Measurements from ENCODE around the gene FNIP1.

Gene FNIP1

GRCh38 chr5:131661933-131662332 is 134.9 kb downstream of the FNIP1 start:
- in situ Hi-C loops (cut with HindIII; ENCODE audit: low pct_ligation_motif_present, low pct_unique_long_range_greater_than_20kb, low sequenced_read_pairs) = no loop called here
- DNase-seq = no peak

DNA sequence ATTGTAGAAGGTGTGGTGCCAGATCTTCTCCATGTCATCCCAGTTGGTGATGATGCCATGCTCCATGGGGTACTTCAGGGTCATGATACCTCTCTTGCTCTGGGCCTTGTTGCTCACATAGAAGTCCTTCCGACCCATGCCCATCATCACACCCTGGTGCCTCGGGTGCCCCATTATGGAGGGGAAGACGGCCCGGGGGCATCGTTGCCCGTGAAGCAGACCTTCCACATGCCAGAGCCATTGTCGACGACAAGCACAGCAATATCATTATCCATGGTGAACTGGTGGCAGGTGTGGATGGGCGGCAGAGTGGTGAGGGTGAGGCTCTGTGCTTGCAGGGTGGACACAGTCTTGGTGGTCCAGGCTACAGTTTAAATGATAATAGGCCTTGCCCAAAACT is 137.0 kb downstream of the FNIP1 start:
- DNase-seq = no peak
- in situ Hi-C loops (cut with HindIII; ENCODE audit: low pct_ligation_motif_present, low pct_unique_long_range_greater_than_20kb, low sequenced_read_pairs) = no loop called here

DNA sequence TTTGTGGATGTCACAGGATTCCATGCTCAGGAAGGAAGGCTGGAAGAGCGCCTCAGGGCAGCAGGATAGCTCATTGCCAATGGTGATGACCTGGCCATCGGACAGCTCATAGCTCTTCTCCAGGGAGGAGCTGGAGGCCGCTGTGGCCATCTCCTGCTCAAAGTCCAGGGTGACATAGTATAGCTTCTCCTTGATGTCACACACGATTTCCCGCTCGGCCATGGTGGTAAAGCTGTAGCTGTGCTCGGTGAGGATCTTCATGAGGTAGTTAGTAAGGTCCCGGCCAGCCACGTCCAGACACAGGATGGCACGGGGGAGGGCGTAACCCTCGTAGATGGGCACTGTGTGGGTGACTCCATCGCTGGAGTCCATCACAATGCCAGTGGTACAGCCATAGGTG is 137.5 kb downstream of the FNIP1 start:
- in situ Hi-C loops (cut with HindIII; ENCODE audit: low pct_ligation_motif_present, low pct_unique_long_range_greater_than_20kb, low sequenced_read_pairs) = no loop called here
- DNase-seq = no peak

- in situ Hi-C loops (cut with HindIII; ENCODE audit: low pct_ligation_motif_present, low pct_unique_long_range_greater_than_20kb, low sequenced_read_pairs) = no loop called here
- DNase-seq = no peak
Observed at GRCh38 chr5:131654776-131655175, 142.0 kb downstream of the FNIP1 start.

DNA sequence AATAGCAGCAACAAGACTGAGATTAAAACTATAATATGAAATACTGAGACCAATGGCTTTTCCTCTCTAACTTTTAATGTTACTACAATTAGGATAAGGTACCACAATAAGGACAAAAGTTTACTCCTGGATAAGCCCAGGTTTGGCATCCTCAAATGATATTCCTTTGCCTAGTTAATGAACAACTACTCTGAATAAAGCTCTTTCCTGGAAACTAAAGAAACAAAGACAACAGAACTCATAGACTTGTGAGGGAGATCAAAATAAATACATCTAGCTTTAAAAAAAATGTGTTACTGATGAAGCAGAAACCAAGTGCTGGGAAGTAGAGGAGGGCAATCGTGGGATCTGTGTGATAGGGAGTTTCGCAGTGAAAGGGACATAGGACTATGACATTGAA is 142.5 kb downstream of the FNIP1 start:
- DNase-seq = no peak
- in situ Hi-C loops (cut with HindIII; ENCODE audit: low pct_ligation_motif_present, low pct_unique_long_range_greater_than_20kb, low sequenced_read_pairs) = no loop called here

GRCh38 chr5:131649161-131649560 is 147.7 kb downstream of the FNIP1 start:
- in situ Hi-C loops (cut with HindIII; ENCODE audit: low pct_ligation_motif_present, low pct_unique_long_range_greater_than_20kb, low sequenced_read_pairs) = no loop called here

DNA sequence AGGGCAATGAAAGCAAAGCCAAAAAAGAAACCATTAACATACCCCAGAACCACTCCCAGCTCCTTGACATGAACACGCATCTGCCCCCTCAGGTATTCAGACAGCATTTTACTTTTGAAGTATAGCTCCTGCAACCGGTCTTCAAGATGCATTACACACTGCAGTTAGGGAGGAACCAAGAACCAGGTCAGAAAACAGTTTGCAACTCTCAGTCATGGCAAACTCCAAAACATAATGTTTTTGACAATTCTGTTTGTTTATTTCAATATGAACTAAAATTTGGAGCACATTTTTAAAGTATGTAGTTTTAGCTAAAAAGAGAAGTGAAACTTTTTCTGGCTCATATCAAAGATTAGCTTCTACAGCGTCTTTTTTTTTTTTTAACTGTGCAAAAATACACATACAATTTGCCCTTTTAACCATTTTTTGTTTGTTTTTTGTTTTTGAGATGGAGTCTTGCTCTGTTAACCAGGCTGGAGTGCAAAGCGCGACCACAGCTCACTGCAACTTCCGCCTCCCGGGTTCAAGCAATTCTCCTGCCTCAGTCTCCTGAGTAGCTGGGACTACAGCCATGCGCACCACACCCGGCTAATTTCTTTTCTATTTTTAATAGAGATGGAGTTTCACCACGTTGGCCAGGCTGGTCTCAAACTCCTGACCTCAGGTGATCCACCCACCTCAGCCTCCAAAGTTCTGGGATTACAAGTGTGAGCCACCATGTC is 149.6 kb downstream of the FNIP1 start:
- in situ Hi-C loops (cut with HindIII; ENCODE audit: low pct_ligation_motif_present, low pct_unique_long_range_greater_than_20kb, low sequenced_read_pairs) = no loop called here
- no peak for DNase-seq

More at GRCh38 chr5:131649161-131649560, 147.7 kb downstream of the FNIP1 start:
- DNase-seq = no peak

DNA sequence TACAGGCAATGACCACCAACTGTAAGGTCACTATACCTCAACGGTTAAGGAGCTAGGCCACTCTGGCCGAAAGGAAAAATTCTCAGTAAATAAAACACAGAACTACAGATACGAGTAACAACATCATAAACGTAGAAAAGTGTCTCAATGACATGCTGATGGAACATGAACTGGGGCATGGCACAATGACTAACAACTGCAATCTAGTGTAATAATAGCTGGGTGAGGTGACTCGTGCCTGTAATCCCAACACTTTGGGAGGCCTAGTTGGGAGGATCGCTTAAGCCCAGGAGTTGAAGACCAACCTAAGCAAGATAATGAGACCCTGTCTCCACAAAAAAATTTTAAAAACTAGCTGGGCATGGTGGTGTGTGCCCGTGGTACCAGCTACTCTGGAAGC is 152.0 kb downstream of the FNIP1 start:
- in situ Hi-C loops (cut with HindIII; ENCODE audit: low pct_ligation_motif_present, low pct_unique_long_range_greater_than_20kb, low sequenced_read_pairs) = no loop called here
- no peak for DNase-seq

DNA sequence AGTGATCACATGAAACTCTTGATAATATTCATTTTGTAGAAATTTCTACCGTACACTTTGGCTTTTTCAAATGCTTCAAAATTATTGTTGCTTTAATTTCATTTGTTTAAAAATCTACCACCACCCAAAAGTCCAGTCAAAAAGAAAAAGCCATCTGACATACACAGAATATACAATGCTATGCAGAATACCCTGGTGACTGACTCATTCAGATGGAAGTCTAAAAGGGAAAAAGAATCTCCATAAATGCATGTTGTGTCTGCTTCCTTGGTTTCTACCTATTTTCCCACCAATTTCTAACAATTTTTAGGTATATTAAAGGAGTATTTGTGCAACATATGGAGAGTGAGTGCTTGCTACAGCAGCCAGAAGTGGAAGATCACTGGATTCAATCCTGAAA is 152.4 kb downstream of the FNIP1 start:
- DNase-seq = no peak
- in situ Hi-C loops (cut with HindIII; ENCODE audit: low pct_ligation_motif_present, low pct_unique_long_range_greater_than_20kb, low sequenced_read_pairs) = no loop called here

DNA sequence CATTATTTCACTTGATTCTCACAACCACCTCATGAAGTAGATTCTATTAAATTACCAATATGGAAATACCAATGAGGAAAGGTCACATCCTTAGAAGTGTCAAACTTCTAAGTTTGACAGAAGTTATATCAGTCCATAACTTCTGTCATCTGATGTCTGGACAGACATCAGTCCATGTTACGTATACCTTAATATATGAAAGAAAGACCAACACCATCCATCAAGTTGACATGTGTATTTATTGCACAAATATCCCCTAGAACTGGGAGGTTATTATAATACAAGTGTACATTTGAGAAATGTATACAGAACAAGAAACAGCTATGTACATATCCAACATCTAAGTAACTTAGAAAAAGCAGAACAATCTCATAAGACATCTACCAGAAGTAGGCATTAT is 155.3 kb downstream of the FNIP1 start:
- in situ Hi-C loops (cut with HindIII; ENCODE audit: low pct_ligation_motif_present, low pct_unique_long_range_greater_than_20kb, low sequenced_read_pairs) = no loop called here
- no peak for DNase-seq

GRCh38 chr5:131640043-131640856 is 156.6 kb downstream of the FNIP1 start:
- DNase-seq = no peak

DNA sequence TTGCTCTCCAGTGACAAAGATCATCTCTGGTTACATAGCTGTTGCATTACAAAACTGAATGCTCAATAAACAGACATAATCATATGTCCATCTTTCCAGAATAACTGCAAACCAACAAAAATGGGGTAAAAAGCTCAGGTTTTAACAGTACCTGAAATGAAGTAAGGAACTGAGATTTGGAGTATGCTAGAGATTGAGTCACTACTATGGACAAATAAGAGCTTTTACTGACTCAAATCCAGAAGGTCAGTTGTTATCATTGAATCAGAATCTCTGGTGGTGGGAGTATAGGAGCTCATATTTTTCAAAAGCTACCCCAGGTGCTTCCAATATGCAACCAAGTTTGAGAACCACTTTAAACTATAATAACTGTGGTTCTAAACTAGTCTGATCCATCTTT is 157.7 kb downstream of the FNIP1 start:
- in situ Hi-C loops (cut with HindIII; ENCODE audit: low pct_ligation_motif_present, low pct_unique_long_range_greater_than_20kb, low sequenced_read_pairs) = no loop called here
- DNase-seq = no peak

More at GRCh38 chr5:131640043-131640856, 156.6 kb downstream of the FNIP1 start:
- in situ Hi-C loops (cut with HindIII; ENCODE audit: low pct_ligation_motif_present, low pct_unique_long_range_greater_than_20kb, low sequenced_read_pairs) = no loop called here

GRCh38 chr5:131637694-131638093 is 159.1 kb downstream of the FNIP1 start:
- in situ Hi-C loops (cut with HindIII; ENCODE audit: low pct_ligation_motif_present, low pct_unique_long_range_greater_than_20kb, low sequenced_read_pairs) = no loop called here
- no peak for DNase-seq

DNA sequence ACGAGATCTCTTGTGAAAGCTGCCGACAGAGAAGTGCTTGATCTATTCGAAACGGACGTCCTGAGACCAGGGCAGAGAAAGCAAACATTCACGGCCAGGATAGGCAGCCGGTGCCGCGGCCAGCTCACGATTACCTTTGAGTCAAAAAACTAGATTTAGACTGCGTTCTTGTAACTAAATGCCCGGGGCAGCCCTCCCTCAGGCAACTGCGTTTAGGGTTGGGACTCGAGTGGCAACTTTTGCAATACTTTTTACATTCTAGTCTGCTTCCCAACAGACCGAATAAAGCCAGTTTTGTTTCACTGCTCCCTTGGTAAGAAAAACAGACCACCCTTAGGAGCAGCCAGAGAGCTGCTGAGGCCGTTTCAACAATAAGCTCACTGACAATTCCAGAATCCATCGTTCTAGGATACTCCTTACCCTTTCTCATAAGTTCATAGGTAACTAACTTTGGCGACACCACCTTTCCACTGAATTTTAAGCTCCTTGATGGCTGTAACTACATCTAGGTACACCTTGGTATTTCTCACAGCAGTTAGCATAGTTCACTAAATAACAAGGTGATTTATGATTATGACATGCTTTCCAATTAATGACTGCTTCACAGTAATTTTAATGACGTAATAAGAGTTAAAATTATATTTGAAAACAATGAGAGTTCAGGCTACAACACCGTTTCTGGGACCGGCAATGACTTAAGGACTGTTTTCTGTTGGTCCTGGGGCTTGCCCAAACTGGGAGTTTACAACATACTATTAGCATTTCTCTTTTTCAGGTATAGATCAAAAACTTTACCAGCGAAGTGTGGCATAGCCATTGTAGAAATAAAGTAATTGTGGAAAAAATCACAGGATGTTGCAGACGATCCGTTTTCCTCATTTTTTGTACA is 160.9 kb downstream of the FNIP1 start:
- in situ Hi-C loops (cut with HindIII; ENCODE audit: low pct_ligation_motif_present, low pct_unique_long_range_greater_than_20kb, low sequenced_read_pairs) = no loop called here
- DNase-seq = no peak

DNA sequence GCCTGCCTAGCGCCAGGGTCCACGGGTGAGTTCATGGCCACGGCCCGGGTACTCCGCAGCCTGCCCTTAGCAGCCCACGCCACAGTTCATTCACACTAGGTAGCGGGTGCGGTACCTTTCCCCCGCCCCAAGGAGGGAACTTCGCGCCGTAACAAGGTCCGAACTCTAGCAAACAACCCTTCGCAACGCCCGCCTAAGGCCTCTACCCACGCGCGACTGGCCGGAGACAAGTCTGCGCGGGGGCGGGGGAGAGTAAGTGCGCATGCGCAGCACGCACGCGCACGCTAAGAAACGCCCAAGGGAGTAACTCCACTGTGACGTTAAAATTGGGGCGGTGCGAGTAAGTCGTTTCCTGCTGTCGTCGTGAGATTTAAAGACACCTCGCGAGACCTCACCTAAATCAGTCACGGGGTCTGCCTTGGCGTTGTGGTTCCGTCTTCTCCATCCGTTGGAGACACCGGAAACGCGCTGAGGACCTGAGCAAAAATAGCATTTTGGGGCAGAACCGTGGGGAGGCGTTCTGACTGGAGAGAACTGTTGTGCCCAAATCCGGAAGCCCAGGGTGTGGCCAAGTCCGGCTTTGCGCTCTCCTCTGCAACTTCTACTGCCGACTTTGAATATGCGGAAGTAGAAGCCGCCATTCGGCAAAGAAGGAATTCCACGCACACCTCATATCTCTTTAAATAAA is 161.7 kb downstream of the FNIP1 start, which contains the start of gene RAPGEF6:
TSS of gene RAPGEF6 (minus strand) at position 234 of the 688 bp plus-strand sequence. CDS start at position 35, 199 bp downstream.
- in situ Hi-C loops (cut with HindIII; ENCODE audit: low pct_ligation_motif_present, low pct_unique_long_range_greater_than_20kb, low sequenced_read_pairs) = no loop called here
- DNase-seq = peak; percentile 98

DNA sequence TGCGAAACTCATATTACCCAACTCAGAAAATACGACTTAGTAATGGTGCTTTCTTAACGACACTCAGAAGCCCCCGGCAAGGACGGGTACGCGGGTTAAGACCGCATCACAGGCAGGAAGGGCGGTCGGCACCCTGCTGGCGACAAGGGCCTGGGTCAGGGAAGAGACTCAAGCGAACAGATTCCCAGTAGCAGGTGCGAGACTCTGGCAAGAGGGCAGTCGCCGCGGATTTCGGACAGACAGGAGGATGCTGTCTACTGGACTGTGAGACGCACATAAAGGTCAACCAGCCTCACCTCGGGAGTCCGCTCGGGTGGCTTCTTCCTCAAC is 162.2 kb downstream of the FNIP1 start:
- in situ Hi-C loops (cut with HindIII; ENCODE audit: low pct_ligation_motif_present, low pct_unique_long_range_greater_than_20kb, low sequenced_read_pairs) = no loop called here
- peak; percentile 64 for DNase-seq

DNA sequence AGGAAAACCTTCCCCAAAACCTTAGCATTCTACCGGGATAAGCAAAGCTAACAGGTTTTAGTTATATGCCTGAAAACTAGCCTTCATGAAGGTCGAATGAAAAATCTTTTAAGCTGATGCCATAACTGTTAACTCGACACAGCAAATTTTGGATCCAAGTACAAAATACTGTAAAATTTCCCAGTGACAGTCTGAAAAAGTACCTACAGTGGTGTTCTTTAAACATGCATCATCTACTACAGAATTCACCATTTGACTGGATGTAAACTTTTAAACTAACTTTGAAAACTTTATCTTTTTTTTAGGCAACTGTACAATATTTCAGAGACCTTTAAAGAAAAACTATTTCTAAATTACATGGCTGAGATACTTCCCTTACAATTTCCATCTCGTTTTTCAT is 162.6 kb downstream of the FNIP1 start:
- no peak for DNase-seq
- in situ Hi-C loops (cut with HindIII; ENCODE audit: low pct_ligation_motif_present, low pct_unique_long_range_greater_than_20kb, low sequenced_read_pairs) = no loop called here

DNA sequence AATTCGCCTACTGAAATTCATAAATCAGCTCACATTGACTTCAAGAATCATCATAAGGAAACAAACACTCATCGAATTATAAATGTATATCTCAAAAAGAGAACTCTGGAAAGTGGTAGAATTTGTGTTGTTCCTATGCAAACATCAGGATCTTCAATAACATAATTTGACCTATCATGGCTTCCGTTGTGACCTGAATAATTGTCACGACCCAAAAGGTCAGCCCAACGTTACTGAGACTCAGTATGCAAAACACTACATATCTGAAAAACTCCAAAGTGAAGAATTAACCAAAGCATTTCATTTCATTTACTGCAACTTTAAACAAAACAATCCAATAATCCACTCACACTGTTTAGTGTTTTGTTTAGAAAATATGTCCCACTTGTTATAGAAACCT is 163.0 kb downstream of the FNIP1 start:
- DNase-seq = no peak
- in situ Hi-C loops (cut with HindIII; ENCODE audit: low pct_ligation_motif_present, low pct_unique_long_range_greater_than_20kb, low sequenced_read_pairs) = no loop called here

DNA sequence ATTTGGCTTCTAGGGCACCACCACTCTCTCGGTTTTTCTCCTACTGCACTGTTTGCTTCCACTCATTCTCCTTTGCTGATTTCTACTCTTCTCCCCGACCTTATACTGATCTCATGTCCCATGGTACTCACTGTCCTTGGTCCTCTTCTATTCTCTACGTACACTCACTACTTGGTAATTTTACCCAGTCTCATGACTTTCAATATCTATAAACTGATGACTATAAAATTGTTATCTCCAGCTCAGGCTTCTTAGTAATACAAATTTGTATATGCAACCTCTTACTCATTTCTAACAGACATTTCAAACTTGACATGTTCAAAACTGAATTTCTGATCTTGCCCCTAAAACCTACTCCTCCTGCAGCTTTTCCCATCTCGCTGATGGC is 165.9 kb downstream of the FNIP1 start:
- no peak for DNase-seq
- in situ Hi-C loops (cut with HindIII; ENCODE audit: low pct_ligation_motif_present, low pct_unique_long_range_greater_than_20kb, low sequenced_read_pairs) = no loop called here

Data from ACHN (cell line).